Stimulated activated CD8-positive, alpha-beta memory T cell treated with anti-CD3 and anti-CD28 coated beads, Interleukin-12 subunit alpha, Interleukin-12 subunit beta, amount 100 ng/mL, for 4 hours (primary cell): ENCODE data around the gene AGAP1.

Experiments
- DNase-seq: peaks from one replicate; pipeline ENCODE4 v3.0.0-alpha.2; 2020; ENCODE audit warnings: low read depth

The AGAP1 gene

GRCh38 chr2:235870515-235870914 is 376.7 kb downstream of the AGAP1 start:
- no peak for DNase-seq

- no peak for DNase-seq
These were observed 382.3 kb downstream of the AGAP1 start for GRCh38 chr2:235876099-235876679.

DNA sequence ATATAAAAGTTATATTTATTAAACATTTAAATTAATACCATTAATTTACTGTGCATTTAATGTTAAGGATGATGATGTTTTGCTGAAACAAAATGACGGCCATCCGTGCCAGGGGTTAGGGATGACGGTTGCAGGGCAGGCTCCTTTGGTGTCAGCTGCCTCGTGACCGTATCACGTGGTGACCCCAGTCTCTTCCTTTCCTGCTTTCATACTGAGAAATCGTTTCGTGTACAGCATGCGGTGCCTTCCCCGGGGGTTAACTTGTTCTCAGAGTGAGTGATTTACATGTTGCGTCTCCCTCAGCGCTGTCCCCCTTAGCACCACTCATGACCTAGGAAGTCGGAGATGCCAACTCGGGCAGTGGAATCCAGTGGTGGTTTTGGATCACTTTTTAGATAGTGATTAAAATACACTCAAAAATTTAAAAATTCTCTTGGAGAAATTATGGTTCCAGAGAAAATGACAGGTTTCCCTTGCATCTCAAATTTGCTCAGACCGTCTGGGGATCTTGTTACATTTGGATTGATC is 383.5 kb downstream of the AGAP1 start:
- DNase-seq, result no peak

GRCh38 chr2:235879116-235879515 is 385.3 kb downstream of the AGAP1 start:
- no peak for DNase-seq

GRCh38 chr2:235883675-235884074 is 389.8 kb downstream of the AGAP1 start:
- no peak for DNase-seq

DNA sequence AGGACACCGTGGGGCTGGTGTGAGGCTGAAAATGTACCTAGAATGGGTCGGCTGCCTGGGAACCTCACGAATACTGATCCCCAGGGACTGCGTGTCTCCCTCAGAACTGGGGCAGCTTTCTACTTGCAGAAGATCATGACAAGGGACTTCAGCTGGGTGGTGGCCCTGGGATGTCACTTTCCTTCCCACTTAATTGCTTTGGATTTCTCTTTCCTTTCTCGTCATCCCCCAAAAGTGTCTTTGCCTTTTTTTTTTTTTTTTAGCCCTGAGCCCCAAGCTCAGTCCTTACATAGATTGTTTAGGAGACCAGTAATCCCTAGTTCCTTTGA is 395.4 kb downstream of the AGAP1 start:
- no peak for DNase-seq

DNA sequence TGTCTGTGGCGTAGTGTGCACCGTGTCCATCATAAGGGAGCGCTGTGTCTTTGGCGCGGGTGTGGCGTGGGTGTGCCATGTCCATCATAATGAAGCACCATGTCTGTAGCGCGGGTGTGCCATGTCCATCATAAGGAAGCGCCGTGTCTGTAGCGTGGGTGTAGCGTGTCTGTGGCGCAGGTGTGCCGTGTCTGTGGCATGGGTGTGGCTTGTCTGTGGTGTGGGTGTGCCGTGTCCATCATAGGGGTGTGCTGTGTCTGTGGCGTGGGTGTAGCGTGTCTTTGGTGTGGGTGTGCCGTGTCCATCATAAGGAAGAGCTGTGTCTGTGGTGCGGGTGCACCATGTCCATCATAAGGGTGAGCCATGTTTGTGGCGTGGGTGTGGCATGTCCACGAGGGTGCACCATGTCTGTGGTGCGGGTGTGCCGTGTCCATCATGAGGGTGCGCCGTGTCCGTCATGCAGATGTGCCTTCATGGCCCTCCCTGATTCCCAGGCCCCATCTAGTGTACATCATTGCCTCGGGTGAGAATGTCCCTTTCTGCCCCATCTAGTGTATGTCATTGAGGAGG is 399.4 kb downstream of the AGAP1 start:
- no peak for DNase-seq

GRCh38 chr2:235894839-235895238 is 401.0 kb downstream of the AGAP1 start:
- DNase-seq, result no peak

- no peak for DNase-seq
These were observed 402.2 kb downstream of the AGAP1 start for GRCh38 chr2:235896061-235896460.

GRCh38 chr2:235897992-235898391 is 404.1 kb downstream of the AGAP1 start:
- DNase-seq, result no peak

DNA sequence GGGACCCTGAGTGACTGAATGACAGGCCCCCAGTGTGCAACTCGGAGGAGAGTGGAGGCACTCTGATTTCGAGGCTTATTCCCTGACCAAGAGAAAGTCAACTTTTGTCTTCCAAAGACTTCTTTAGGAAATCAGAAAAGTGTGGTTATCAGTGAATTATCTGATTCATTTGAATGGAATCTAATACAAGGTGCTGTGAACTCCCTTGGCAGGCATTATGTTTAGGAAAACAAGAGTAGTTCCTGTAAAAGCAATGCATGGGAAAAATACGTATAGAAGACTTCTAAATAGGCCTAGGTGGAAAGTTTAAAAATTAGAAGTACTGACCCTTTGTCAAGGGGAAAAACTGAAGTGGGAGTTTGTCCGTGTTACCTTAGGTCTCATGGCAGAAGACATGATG is 404.9 kb downstream of the AGAP1 start:
- DNase-seq, result no peak

DNA sequence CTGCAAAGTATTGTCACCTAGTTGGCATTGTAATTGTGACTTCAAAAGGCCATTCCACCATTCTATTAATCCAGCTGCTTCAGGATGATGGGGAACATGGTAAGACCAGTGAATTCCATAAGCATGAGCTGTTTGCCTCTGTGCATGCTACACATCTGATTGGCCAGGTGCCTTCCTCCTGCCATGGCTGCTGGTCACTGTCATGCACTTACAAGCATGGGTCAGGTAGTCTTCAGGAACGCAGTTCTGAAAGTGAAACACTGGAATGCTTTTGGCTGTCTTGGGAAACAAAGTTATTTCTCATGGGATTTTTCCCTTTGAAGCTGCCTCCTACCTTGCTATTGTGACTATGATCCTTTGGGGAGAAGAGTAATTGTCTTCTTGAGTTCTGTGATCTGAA is 406.8 kb downstream of the AGAP1 start:
- no peak for DNase-seq

DNA sequence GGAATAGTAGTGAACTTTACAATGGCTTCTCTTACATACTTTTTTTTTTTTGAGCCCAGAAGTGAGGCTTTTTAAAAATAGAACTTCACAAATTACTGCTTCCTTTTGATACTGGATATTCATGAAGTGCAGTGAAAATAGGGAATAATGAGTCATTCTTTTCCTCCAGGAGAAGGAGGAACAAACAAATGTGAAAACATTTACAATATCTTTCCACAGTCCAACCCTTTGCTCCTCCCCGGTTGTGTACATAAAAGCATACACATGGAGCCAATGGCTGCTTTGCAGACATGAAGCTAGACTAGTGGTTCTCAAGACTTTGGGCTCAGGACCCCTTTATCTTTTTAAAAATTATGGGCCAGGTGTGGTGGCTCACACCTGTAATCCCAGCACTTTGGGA is 407.4 kb downstream of the AGAP1 start:
- DNase-seq, result no peak

GRCh38 chr2:235903782-235904584 is 410.1 kb downstream of the AGAP1 start:
- no peak for DNase-seq

- no peak for DNase-seq
These were observed 410.7 kb downstream of the AGAP1 start for GRCh38 chr2:235904585-235904931.

GRCh38 chr2:235908826-235909225 is 415.0 kb downstream of the AGAP1 start:
- DNase-seq, result no peak

GRCh38 chr2:235909358-235909757 is 415.5 kb downstream of the AGAP1 start:
- no peak for DNase-seq

- DNase-seq, result no peak
These were observed 416.2 kb downstream of the AGAP1 start for GRCh38 chr2:235910067-235910466.

GRCh38 chr2:235911125-235911524 is 417.3 kb downstream of the AGAP1 start:
- DNase-seq, result no peak

DNA sequence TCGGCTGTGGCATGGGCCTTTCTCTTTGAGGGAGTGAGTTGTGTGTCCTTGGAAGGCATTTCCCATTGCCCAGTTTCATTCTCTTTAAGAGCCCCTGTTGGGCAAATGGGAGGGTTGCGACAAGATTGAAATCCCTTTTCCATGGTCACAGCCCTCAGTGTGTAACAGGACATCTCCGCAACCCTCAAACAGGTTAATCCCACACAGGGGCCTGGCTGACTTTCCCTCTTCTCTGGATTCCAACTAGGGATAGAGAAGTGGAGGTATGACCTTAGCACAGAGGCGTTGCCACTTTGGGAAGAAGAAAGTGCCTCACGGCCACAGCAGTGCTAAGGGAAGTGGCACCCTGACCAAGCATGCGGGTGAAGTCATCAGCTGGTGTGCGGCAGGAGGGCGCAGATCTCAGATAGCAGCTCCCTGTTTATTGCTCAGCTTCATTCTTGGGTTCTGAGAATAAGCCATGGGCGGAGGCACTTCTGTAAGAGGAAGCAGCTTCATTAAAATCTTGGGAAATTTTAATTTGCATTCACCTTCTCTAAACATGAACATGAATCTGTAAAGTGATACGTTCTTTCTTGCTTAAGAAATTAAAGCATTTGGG is 417.9 kb downstream of the AGAP1 start:
- DNase-seq, result no peak

DNA sequence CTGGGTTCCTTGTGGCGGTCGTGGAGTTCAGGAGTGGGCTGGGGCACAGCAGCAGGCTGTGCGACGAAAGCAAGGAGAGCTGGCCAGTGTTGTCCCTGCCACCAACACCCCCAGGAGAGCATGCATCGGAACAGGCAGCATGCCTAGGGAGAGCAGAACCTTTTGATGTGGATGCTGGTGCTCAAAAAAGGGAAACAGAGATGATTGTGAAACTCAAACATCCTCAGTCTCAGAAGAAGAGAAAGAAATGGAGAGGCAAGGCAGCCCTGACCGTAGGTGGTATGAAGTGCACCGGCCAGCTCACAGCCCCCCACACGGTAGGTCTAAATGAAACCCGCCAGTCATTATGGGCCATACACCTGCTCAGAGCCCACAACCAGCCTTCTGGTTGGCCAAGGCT is 420.9 kb downstream of the AGAP1 start:
- no peak for DNase-seq

GRCh38 chr2:235917506-235917905 is 423.7 kb downstream of the AGAP1 start:
- DNase-seq, result no peak

DNA sequence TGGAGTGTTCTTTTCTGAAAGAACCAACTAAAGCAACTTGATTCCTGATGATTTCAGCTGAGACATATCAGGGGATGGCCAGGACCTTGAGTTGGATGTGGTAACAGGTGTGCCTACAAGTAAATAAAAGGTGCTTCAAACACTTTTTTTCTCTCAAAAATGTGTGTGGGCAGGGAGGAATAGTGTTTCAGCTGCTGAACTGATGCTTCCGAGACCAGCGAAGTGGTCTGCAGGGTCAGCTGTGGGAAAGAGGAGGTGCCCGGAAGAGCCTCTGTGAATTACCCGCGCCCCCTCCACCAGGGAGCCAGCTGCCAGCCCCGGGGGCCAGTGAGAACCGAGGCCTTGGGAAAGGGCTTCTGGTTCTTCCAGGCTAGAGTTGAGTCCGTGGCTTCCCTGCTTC is 425.0 kb downstream of the AGAP1 start:
- no peak for DNase-seq
